ENCODE data around the gene RUNDC3A. TPM values are rescaled to one million over a fixed set of nuclear protein-coding genes. Genes with fewer than 3 reads are reported as not detected.

The RUNDC3A gene
- 0.16 and 0.36 TPM in 2 replicates for total RNA-seq (2014; rRNA removed; shearing (Covaris generic))

- peak; percentile 53 for DNase-seq (ENCODE audit: low spot score)
These were observed at the start of gene RUNDC3A for GRCh38 chr17:44308320-44308818. RUNDC3A (plus strand) TSS chr17:44308601; CDS start chr17:44308833, 232 bp downstream.

GRCh38 chr17:44258811-44259351 is 49.5 kb upstream of the RUNDC3A start:
- DNase-seq (ENCODE audit: low spot score) = no peak

GRCh38 chr17:44260296-44260695 is 48.1 kb upstream of the RUNDC3A start:
- DNase-seq (ENCODE audit: low spot score) = no peak

GRCh38 chr17:44262654-44263225 is 45.7 kb upstream of the RUNDC3A start:
- no peak for DNase-seq (ENCODE audit: low spot score)

- DNase-seq (ENCODE audit: low spot score) = no peak
These were observed 45.0 kb upstream of the RUNDC3A start for GRCh38 chr17:44263345-44263902.

GRCh38 chr17:44266402-44267164 is 41.8 kb upstream of the RUNDC3A start:
- peak; percentile 13 for DNase-seq (ENCODE audit: low spot score)

GRCh38 chr17:44267165-44267455 is 41.3 kb upstream of the RUNDC3A start:
- DNase-seq (ENCODE audit: low spot score) = no peak

- no peak for DNase-seq (ENCODE audit: low spot score)
These were observed 40.4 kb upstream of the RUNDC3A start, which contains the start of gene SLC4A1 for GRCh38 chr17:44267818-44268490. SLC4A1 (minus strand) TSS chr17:44268135; CDS start chr17:44262866, 5,269 bp downstream.

GRCh38 chr17:44268709-44269534 is 39.5 kb upstream of the RUNDC3A start:
- DNase-seq (ENCODE audit: low spot score) = peak; percentile 2

GRCh38 chr17:44269535-44270240 is 38.7 kb upstream of the RUNDC3A start:
- DNase-seq (ENCODE audit: low spot score) = peak; percentile 10

GRCh38 chr17:44272321-44272951 is 36.0 kb upstream of the RUNDC3A start:
- no peak for DNase-seq (ENCODE audit: low spot score)

GRCh38 chr17:44272954-44273353 is 35.4 kb upstream of the RUNDC3A start:
- DNase-seq (ENCODE audit: low spot score) = no peak

- DNase-seq (ENCODE audit: low spot score) = no peak
These were observed 34.8 kb upstream of the RUNDC3A start for GRCh38 chr17:44273607-44274006.

- DNase-seq (ENCODE audit: low spot score) = no peak
These were observed 30.4 kb upstream of the RUNDC3A start for GRCh38 chr17:44277976-44278375.

GRCh38 chr17:44279346-44279665 is 29.1 kb upstream of the RUNDC3A start:
- no peak for DNase-seq (ENCODE audit: low spot score)

GRCh38 chr17:44279666-44280391 is 28.6 kb upstream of the RUNDC3A start:
- peak; percentile 50 for DNase-seq (ENCODE audit: low spot score)

GRCh38 chr17:44280392-44280937 is 27.9 kb upstream of the RUNDC3A start:
- no peak for DNase-seq (ENCODE audit: low spot score)

GRCh38 chr17:44281570-44281969 is 26.8 kb upstream of the RUNDC3A start:
- DNase-seq (ENCODE audit: low spot score) = no peak

- no peak for DNase-seq (ENCODE audit: low spot score)
These were observed 26.1 kb upstream of the RUNDC3A start for GRCh38 chr17:44282264-44282663.
